Hindlimb muscle (tissue), 1 donor: ENCODE results near the gene TOGARAM2. TPM values are rescaled to one million over a fixed set of nuclear protein-coding genes. Genes with fewer than 3 reads are reported as not detected.

Experiments used
- DNase-seq: peaks from one replicate; pipeline ENCODE4 v3.0.0-alpha.2; 2013
- polyA plus RNA-seq: library from polyadenylated mRNA; unstranded; fragments of 120-200 nt; gene quantifications from one replicate; pipeline ENCODE4 v1.2.1, GENCODE V29; 2013; ENCODE audit not compliant: insufficient read length

TOGARAM2 gene
- polyA plus RNA-seq = 0.83 TPM

DNA sequence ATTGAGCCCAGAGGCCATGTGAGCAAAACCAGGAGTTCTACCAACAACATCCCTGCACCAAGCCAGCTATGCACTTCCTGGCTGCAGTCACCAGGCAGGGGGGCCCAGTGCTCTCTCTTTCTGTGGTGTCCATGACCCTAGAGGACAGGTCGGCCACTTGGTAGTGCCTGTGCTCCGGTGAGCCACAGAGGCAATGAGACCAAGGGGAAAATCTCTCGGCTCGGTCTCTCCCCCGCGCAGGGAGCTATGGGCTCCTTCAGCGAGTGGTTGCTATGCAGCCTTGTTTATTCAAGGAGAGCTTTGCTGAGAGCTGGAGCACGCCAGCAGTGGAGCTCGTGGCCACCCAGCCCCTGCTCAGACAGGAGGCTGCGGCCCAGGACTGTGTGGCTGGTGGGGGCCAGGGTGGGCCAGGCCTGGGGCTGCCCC, at the start of gene TOGARAM2:
TOGARAM2 (plus strand) TSS at position 283 of the 426 bp plus-strand sequence. CDS start 13,537 bp downstream, outside the sequence.
- DNase-seq = no peak

DNA sequence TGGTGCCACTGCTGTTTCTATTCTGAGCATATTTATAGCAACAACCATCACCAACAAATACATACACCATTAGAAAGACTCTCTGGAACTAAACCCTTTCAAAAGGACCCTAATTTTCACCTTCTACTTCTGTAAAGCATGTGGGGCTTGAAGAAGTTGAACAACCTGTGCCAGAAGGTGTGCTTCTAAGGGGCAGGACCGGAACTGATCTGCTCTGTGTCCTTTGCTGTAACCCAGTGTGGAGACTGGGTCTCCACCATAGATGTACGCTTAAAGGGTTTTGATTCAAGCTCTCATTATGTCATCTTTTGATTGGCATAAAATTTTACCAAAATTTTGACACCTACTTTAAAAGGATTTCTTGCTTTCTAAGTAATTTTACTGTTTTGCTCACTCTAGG, 46.3 kb upstream of the TOGARAM2 start:
- no peak for DNase-seq

GRCh38 chr2:28941008-28941407, 40.1 kb upstream of the TOGARAM2 start:
- no peak for DNase-seq

DNA sequence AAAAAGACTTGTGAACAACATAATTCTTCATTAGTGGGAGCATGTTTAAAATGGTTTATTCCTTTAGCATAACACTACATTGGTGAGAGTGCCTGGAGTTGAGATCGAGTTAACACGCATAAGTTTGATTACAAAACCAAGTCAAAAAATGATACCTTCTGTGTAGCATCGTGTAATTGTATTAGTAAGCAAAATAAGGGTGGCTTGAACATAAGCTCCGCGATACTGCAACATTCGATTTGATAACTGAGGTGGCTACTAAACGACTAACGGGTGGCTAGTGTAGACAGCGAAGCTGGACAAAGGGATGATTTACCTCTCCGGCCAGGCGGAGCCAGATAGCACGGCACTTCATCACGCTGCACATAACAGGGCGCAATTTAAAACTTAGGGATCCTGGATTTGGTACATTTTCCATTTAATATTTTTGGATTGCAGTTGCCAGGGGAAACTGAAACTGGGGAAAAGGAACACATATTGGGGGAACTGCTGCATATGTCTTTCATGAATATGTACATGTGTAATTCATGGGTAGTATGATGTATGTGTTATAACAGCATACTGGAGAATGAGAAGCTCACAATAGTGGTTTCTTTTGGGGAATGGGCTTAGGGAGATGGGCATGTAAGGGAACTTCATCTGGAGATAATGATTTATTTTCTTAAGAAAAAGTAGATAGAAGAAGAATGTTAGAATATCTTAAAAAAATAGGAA, 36.4 kb upstream of the TOGARAM2 start:
- DNase-seq = no peak

DNA sequence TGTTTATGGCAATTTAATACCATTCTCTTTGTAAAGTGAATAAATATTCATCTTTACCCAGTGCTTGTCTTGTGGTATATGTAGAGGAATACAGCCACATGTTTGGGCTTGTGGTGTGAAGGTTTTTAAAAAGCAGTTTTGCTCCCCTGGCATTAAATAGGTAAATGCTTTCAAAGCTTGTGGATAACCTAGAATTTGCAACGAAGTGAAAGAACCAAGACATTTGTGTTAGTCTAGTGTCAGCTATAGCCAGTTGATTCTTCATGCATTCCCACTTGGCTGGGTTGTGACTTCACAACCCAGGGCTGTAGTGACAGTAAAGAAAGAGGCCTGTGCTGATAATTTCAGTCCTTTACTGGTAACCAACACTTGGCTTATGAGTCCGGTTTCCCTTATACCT, 32.9 kb upstream of the TOGARAM2 start:
- no peak for DNase-seq

DNA sequence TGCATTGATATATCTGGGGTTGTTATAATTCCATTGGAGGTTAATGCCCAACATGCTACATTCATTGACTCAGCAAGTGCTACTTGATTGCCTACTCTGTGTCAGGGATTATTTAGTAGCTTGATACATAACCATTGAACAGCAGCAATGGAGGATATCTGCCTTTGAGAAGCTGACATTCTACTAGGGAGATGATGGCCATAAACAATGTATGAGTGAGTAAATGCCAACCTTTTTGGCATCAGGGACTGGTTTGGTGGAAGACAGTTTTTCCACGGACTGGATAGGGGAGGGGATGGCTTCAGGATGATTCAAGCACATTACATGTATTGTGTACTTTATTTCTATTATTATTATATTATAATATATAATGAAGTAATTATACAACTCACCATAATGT, 31.9 kb upstream of the TOGARAM2 start:
- no peak for DNase-seq

DNA sequence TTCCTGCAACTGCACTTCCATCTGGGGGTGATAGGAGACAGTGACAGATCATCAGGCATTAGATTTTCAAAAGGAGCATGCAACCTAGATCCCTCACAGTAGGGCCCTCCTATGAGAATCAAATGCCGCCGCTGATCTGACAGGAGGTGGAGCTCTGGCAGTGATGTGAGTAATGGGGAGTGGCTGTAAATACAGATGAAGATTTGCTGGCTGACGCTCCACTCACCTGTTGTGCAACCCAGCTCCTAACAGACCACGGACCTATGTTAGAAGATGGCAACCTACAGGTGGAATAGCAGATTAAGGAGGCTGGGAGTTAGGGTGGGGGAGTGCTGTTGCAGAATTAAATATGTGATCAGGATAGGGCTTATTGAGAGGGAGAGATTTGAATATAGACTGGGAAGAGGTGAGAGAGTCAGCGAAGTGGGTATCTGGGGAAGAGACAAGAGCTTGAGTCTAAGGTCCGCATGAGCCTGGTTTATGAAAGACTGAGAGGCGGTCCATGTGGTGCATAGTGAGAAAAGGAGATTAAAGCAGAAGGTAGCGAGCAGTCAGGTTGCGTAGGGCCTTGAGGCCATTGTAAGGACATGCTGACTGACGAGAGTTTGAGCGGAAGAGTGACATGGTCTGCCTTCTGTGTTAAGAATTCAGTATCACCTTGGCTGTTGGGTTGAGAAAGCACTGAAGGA, 31.3 kb upstream of the TOGARAM2 start:
- no peak for DNase-seq

DNA sequence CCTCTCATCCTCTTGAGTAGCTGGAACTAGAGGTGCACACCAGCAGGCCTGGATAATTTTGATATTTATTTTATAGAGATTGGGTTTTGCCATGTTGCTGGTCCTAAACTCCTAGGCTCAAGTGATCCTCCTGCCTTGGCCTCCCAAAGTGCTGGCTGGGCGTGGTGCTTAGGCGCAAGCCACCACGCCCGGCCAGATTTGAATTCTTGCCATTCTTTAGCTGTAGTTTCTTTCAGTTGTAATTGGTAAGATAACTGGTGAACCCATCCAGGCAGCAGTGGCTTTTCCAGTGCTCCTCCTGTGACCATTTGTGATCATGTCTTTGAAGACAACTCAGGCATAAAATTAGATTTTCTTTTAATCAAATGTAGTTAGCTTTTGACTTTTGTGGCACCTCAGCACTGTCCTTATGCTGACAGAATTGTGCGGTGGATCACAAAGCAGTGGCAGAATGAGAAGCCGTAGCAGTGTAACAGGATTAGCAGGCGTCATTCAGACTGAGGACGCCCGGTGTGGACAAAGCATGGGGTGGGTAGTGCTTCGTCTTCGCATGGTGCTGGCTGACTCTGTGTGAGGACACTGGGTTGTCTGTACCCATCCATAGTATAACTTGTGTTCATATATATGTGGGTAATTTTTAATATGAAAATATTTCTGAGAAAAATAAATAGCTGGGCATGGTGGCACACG, 30.0 kb upstream of the TOGARAM2 start:
- DNase-seq = no peak

DNA sequence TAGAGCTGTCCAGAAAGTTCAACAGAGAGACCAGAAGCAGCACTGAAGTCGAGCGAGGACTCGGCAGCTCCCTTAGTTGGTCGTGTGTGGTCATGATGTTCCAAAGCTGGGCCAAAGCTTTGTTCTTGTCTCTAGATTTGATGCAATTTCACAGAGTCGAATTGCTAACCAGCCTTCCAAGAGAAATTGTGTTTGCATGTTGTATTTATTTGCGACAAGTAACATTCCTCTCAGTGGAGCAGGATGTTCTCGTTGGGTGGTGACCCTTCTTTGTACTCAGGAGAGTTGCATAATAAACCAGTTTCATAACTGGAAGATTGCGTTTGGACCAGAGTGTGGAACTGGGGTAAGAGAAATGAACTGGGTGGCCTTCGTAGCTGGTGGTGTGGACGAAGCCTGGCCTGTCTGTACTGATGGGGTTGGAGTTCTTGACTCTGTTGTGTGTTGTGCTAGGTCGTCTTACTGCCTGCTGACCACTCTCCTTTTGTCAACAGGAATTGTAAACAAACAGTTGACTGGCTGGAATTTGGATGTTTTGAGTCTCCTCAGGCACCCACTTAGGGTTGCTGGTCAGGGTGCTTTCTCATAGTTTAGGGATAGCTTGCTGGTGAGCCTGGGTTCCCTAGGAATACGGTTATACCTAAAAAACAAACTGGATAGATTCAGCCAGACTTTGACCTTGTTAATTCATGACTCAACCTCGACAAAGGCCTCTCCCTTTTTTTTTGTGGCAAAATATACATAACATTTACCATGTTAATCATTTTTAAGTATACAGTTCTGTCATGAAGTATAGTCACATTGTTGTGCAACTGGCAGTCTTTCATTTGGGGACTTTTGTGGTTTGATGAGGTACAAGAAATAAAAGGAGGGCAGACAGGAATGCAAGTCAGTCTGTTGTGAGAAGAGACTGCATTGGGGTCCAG, 28.9 kb upstream of the TOGARAM2 start:
- no peak for DNase-seq

DNA sequence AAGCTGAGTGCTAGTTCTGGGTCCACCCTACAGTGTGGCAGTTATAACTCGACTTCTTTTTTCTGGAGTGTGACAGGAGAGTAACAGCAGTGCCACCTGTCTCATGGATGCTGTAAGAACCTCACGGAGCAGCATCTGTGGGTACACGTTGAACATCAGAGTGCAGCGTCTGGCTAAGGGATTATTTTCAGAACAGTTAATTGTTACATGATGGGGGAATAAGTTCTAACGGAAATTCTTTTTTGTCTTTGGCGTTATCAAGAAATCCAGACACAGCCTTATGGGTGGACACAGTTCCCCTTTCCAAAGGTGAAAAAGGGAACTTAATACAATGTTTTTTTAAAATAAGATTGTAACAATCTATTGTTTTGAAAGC, 28.3 kb upstream of the TOGARAM2 start:
- DNase-seq = no peak

- DNase-seq = no peak
These were observed 25.6 kb upstream of the TOGARAM2 start for GRCh38 chr2:28955467-28955866.

DNA sequence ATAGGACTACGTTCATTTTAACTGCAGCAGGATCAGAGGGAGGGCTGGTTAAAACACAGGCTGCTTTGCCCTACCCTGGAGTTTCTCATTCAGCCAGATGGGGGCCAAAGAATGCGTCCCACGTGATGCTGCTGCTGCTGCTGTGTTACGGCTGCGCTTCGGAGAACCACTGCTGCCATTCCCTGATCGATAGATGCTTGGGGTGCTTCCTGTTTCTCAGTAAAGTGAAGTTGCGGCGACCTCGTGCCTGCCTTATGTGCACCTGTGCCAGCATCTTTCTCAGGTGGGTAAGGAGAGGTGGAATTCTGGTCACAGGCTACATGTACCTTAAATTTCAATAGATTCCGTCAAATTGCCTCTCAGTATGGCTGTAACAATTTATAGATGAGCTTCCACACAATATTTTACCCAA, 24.7 kb upstream of the TOGARAM2 start:
- DNase-seq = no peak

GRCh38 chr2:28956890-28957289, 24.2 kb upstream of the TOGARAM2 start:
- no peak for DNase-seq

- peak; percentile 64 for DNase-seq
These were observed 22.4 kb upstream of the TOGARAM2 start for GRCh38 chr2:28958689-28959088.

- no peak for DNase-seq
These were observed 20.7 kb upstream of the TOGARAM2 start for GRCh38 chr2:28960401-28960800.

GRCh38 chr2:28962505-28962904, 18.6 kb upstream of the TOGARAM2 start:
- no peak for DNase-seq

DNA sequence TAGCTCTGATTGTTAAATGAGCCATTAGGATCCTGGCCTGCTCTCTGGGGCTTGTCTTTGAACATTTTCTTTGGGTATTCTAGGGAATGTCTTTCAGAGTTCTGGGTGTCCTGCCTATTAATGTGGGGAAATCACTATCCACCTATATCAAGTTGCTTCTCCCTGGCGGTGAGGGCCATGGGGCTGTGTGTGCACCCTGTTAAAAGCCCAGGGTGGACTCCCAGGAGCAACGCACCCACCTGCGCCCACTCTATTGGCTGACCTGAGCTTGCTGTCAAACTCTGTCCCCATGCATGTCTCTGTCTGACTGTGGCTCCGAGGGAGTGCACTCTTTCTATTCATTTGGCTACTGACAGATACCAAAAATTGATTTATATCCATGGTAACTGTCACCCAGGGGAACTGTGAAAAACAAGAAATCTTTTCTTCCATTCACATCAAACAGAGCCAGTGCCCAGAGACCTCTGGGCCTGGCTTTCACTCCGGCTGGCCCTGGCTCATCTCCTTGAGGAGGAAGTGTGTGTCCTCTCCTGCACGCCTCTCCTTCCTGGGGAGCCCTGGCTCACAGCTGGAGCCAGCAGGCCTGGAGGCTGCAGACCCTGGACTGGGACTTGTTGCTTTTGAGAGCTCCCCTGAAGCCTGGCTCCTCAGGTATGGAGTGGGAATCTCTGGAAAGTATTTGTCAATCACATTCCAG, 10.5 kb upstream of the TOGARAM2 start:
- no peak for DNase-seq

- DNase-seq = no peak
These were observed 8.2 kb upstream of the TOGARAM2 start for GRCh38 chr2:28972778-28973335.

DNA sequence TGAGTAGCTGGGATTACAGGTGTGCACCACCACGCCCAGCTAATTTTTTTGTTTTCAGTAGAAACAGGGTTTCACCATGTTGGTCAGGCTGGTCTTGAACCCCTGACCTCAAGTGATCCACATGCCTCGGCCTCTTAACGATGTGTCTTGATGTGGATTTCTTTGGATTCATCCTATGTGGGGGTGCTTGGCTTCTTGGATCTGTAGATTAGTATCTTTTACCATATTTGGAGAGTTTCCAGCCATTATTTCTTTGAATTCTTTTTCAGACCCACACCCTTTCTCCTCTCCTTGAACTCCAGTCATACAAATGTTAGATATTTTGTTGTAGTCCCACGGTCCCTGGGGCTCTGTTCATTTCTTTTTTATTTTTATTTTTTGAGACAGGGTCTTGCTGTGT, 6.8 kb upstream of the TOGARAM2 start:
- DNase-seq = no peak

- no peak for DNase-seq
These were observed 5.4 kb upstream of the TOGARAM2 start for GRCh38 chr2:28975671-28976070.

DNA sequence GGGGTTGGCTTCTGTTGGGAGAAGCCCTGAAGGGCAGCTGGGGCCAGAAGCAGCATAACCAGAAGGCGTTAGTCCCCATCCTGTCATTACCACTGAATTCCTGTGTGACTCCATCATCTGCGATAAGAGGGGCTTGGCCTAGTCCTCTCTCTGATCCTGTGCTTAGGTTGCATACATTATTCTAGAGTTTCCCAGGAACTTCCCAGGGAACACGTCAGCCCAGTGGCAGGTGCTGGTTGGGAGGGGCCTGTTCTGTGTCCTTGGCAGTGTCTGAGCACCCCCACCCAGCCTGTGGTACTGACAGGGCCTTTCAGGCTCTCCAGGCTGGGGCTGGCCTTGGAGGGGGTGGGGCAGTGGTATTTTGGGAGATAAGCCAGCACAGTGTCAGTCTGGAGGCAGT, 4.5 kb upstream of the TOGARAM2 start:
- no peak for DNase-seq
